ENCODE data around the gene ZNF184. TPM values are rescaled to one million over a fixed set of nuclear protein-coding genes. Genes with fewer than 3 reads are reported as not detected.

Gene ZNF184
- total RNA-seq, 1 donor from 2014 or later = 7.6 TPM

DNA sequence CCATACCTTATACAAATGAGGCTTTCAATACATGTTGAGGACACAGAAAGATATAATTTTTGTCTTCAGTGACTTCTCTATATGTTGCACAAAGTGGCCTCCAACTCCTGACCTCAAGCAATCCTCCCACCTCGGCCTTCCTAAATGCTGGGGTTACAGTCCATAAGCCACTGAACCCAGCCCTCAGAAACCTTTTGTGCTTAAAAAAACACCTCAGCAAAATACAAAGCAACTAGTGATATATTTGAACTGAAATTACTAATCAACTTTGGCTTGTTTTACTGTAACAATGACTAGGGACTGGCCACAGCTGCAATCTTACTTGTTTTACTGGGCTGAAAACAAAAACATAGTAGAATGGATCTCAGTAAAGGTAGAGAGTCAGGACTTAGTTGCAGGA is 3.2 kb upstream of the ZNF184 start:
- no peak overlapping the region for H3K27ac Mint-ChIP-seq
- no peak for DNase-seq (ENCODE audit: low spot score)
- H3K4me1 Mint-ChIP-seq (ENCODE audit: low read depth) = peaks cover 13% of the 10 kb centered on the region
- H3K4me3 Mint-ChIP-seq = no peak overlapping the region
- H3K9me3 Mint-ChIP-seq = no peaks in the 10 kb centered on the region
- H3K27me3 Mint-ChIP-seq (ENCODE audit: insufficient read depth) = no peaks in the 10 kb centered on the region
- intact Hi-C loops (cut with micrococcal nuclease) = loop anchor here (5.0 to 10.0 kb wide), 6 partner anchors 669 to 1466 kb away; partner anchors contain the start of genes ZKSCAN8 and ZSCAN26
- H3K36me3 Mint-ChIP-seq (ENCODE audit: low read depth) = peaks cover 6% of the 10 kb centered on the region

DNA sequence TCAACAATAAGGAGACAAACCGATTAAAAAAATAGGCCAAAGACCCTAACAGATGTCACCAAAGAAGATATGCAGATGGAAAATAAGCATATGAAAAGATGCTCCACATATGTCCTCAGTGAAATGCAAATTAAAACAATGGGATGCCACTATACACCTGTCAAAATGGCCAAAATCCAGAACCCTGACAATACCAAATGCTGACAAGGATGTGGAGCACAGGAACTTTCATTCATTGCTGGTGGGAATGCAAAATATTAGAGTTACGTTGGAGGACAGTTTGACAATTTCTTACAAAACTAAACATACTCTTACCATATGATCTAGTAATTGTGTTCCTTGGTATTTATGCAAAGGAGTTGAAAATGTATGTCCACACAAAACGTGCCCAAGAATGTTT is 1.8 kb upstream of the ZNF184 start:
- Mint-ChIP-seq H3K4me3 (peak overlapping the region; percentile 89), H3K9me3 (peaks cover 3% of the 10 kb centered on the region), H3K36me3 (ENCODE audit: low read depth) (peaks cover 14% of the 10 kb centered on the region), H3K4me1 (ENCODE audit: low read depth) (peaks cover 27% of the 10 kb centered on the region), H3K27me3 (ENCODE audit: insufficient read depth) (no peaks in the 10 kb centered on the region), H3K27ac (no peak overlapping the region)
- intact Hi-C loops (cut with micrococcal nuclease) = loop anchor here (5.0 to 10.0 kb wide), 8 partner anchors 670 to 1468 kb away; partner anchors contain the start of genes ABT1, ZKSCAN8 and ZSCAN26
- no peak for DNase-seq (ENCODE audit: low spot score)

DNA sequence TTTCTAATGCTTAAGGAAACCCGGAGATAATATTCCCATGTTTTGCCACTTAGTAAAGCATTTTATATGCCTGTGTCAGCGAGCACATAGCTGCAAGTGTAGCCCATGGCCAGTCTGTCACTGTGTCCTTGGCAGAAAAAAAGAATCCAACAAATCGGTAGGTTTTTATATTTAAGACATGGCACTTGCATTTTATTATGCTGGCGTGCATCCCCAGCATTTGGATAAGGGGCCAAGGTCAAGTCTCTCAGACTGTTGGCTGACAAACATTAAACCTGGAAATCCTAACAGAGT is 1.2 kb upstream of the ZNF184 start:
- intact Hi-C loops (cut with micrococcal nuclease) = loop anchor here (5.0 to 10.0 kb wide), 6 partner anchors 671 to 1452 kb away; partner anchors contain the start of genes ABT1, ZKSCAN8 and ZSCAN26
- H3K36me3 Mint-ChIP-seq (ENCODE audit: low read depth) = peaks cover 18% of the 10 kb centered on the region
- DNase-seq (ENCODE audit: low spot score) = no peak
- H3K9me3 Mint-ChIP-seq = peaks cover 6% of the 10 kb centered on the region
- H3K27ac Mint-ChIP-seq = no peak overlapping the region
- H3K27me3 Mint-ChIP-seq (ENCODE audit: insufficient read depth) = no peaks in the 10 kb centered on the region
- H3K4me3 Mint-ChIP-seq = peak overlapping the region; percentile 89
- peaks cover 33% of the 10 kb centered on the region for H3K4me1 Mint-ChIP-seq (ENCODE audit: low read depth)

DNA sequence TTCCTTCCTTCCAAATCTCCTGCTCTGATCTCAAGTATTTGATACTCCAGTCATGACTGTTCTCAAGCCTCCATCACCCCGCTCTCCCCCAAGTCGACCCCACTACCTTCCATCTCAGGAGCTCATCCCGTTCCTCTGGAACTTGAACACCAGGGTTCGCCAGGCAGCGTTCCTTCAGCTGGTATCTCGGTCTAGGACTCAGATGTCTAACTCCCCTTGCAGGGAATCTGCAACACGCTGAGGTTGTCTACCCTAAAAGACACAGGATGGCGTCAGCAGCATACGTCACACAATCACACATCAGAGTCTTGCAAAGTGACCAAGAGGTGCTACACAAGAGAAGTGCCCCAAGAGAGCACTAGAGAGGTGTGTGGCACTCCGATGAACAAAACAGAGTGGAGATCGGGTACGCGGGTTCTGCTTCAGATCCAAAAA is 706 bp downstream of the ZNF184 start:
- peaks cover 46% of the 10 kb centered on the region for H3K4me1 Mint-ChIP-seq (ENCODE audit: low read depth)
- peaks cover 9% of the 10 kb centered on the region for H3K9me3 Mint-ChIP-seq
- DNase-seq (ENCODE audit: low spot score) = peak; percentile 47
- peaks cover 37% of the 10 kb centered on the region for H3K36me3 Mint-ChIP-seq (ENCODE audit: low read depth)
- intact Hi-C loops (cut with micrococcal nuclease) = loop anchor here (1.0 to 10.0 kb wide), 10 partner anchors 280 to 1516 kb away; partner anchors contain the start of genes ABT1, ZKSCAN8 and ZSCAN26
- peak overlapping the region; percentile 93 for H3K27ac Mint-ChIP-seq
- no peaks in the 10 kb centered on the region for H3K27me3 Mint-ChIP-seq (ENCODE audit: insufficient read depth)
- H3K4me3 Mint-ChIP-seq = peak overlapping the region; percentile 89

GRCh38 chr6:27471365-27472115 is 1.4 kb downstream of the ZNF184 start:
- Mint-ChIP-seq H3K27me3 (ENCODE audit: insufficient read depth) (no peaks in the 10 kb centered on the region), H3K4me3 (peak overlapping the region; percentile 89), H3K27ac (peak overlapping the region; percentile 93), H3K4me1 (ENCODE audit: low read depth) (peaks cover 46% of the 10 kb centered on the region), H3K36me3 (ENCODE audit: low read depth) (peaks cover 43% of the 10 kb centered on the region), H3K9me3 (peaks cover 12% of the 10 kb centered on the region)
- intact Hi-C loops (cut with micrococcal nuclease) = loop anchor here (1.0 to 10.0 kb wide), 11 partner anchors 8 to 1517 kb away; partner anchors contain the start of genes ABT1, ZKSCAN8 and ZSCAN26
- no peak for DNase-seq (ENCODE audit: low spot score)

- no peak for DNase-seq (ENCODE audit: low spot score)
- peak overlapping the region; percentile 67 for H3K27ac Mint-ChIP-seq
- peaks cover 52% of the 10 kb centered on the region for H3K4me1 Mint-ChIP-seq (ENCODE audit: low read depth)
- peaks cover 19% of the 10 kb centered on the region for H3K9me3 Mint-ChIP-seq
- H3K4me3 Mint-ChIP-seq = peak overlapping the region; percentile 29
- peaks cover 54% of the 10 kb centered on the region for H3K36me3 Mint-ChIP-seq (ENCODE audit: low read depth)
- intact Hi-C loops (cut with micrococcal nuclease) = loop anchor here (5.0 to 10.0 kb wide), 6 partner anchors 675 to 1448 kb away; partner anchors contain the start of genes ABT1, ZKSCAN8 and ZSCAN26
- H3K27me3 Mint-ChIP-seq (ENCODE audit: insufficient read depth) = no peaks in the 10 kb centered on the region
These were observed 2.9 kb downstream of the ZNF184 start for GRCh38 chr6:27470023-27470422.

- no peak for DNase-seq (ENCODE audit: low spot score)
- H3K27ac Mint-ChIP-seq = no peak overlapping the region
- intact Hi-C loops (cut with micrococcal nuclease) = no loop called here
- peaks cover 65% of the 10 kb centered on the region for H3K36me3 Mint-ChIP-seq (ENCODE audit: low read depth)
- H3K9me3 Mint-ChIP-seq = peaks cover 31% of the 10 kb centered on the region
- H3K27me3 Mint-ChIP-seq (ENCODE audit: insufficient read depth) = no peaks in the 10 kb centered on the region
- H3K4me3 Mint-ChIP-seq = no peak overlapping the region
- H3K4me1 Mint-ChIP-seq (ENCODE audit: low read depth) = peaks cover 52% of the 10 kb centered on the region
These were observed 4.6 kb downstream of the ZNF184 start for GRCh38 chr6:27468334-27468733.

DNA sequence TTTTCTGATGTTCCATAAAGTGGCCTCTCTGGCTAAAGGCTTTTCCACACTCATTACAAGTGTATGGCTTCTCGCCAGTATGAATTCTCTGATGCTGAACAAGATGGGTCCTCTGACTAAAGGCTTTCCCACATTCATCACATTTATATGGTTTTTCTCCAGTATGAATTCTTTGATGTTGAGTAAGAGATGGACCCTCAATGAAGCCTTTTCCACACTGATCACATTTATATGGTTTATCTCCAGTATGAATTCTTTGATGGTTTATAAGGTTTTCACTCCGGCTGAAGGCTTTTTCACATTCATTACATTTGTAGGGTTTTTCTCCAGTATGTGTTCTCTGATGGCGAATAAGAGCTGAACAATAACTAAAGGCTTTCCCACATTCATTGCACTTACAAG is 20.4 kb downstream of the ZNF184 start:
- intact Hi-C loops (cut with micrococcal nuclease) = no loop called here
- no peaks in the 10 kb centered on the region for H3K27me3 Mint-ChIP-seq (ENCODE audit: insufficient read depth)
- H3K4me3 Mint-ChIP-seq = no peak overlapping the region
- peaks cover 83% of the 10 kb centered on the region for H3K36me3 Mint-ChIP-seq (ENCODE audit: low read depth)
- no peak overlapping the region for H3K27ac Mint-ChIP-seq
- DNase-seq (ENCODE audit: low spot score) = no peak
- H3K4me1 Mint-ChIP-seq (ENCODE audit: low read depth) = no peaks in the 10 kb centered on the region
- H3K9me3 Mint-ChIP-seq = peaks cover 92% of the 10 kb centered on the region

DNA sequence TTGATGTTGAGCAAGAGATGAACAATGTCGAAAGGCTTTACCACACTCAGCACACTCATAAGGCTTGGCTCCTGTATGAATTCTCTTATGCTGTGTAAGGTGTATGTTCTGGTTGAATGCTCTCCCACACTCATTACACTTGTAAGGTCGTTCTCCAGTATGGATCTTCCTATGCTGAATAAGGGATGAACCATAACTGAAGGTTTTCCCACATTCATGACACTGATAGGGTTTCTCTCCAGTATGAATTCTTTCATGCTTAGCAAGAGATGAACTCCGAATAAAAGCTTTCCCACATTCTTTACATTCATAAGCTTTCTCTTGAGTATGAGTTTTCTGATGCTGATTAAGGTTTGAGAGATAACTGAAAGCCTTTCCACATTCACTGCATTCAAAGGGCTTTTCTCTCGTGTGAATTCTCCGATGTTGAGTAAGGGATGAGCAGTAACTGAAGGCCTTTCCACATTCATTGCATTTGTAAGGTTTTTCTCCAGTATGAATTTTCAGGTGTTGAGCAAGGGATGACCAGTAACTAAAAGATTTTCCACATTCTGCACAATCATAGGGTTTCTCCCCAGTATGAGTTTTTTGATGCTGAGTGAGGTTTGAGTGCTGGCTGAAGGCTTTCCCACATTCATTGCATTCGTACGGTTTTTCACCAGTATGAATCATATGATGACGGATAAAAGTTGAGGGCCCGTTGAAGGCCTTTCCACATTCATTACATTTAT is 21.1 kb downstream of the ZNF184 start:
- Mint-ChIP-seq H3K4me3 (no peak overlapping the region), H3K27ac (no peak overlapping the region), H3K4me1 (ENCODE audit: low read depth) (no peaks in the 10 kb centered on the region), H3K36me3 (ENCODE audit: low read depth) (peaks cover 76% of the 10 kb centered on the region), H3K9me3 (peaks cover 89% of the 10 kb centered on the region), H3K27me3 (ENCODE audit: insufficient read depth) (no peaks in the 10 kb centered on the region)
- intact Hi-C loops (cut with micrococcal nuclease) = no loop called here
- no peak for DNase-seq (ENCODE audit: low spot score)

GRCh38 chr6:27448456-27448855 is 24.4 kb downstream of the ZNF184 start:
- peaks cover 58% of the 10 kb centered on the region for H3K9me3 Mint-ChIP-seq
- DNase-seq (ENCODE audit: low spot score) = no peak
- H3K27me3 Mint-ChIP-seq (ENCODE audit: insufficient read depth) = no peaks in the 10 kb centered on the region

DNA sequence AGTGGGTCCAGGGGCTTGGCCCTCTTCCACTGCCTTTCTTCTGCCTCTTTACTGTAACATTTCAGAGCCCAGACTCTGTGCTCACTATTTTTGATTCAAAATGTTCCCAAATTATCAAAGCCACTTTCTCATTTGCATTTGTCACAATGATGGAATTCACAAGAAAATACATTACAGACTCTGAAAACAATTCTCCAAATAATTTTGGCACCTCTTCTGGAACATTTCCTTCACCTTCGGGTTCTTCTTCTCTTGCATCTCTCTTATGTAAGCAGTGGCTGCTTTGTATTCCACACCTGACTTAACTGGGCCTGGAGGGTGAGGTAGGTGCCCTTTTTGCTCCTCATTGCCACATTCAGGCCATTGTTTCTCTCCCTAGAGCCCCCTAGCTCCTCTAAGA is 30.0 kb downstream of the ZNF184 start:
- no peak for DNase-seq (ENCODE audit: low spot score)
- Mint-ChIP-seq H3K4me3 (no peak overlapping the region), H3K36me3 (ENCODE audit: low read depth) (peaks cover 4% of the 10 kb centered on the region), H3K27me3 (ENCODE audit: insufficient read depth) (no peaks in the 10 kb centered on the region), H3K4me1 (ENCODE audit: low read depth) (no peaks in the 10 kb centered on the region), H3K27ac (no peak overlapping the region), H3K9me3 (peaks cover 36% of the 10 kb centered on the region)
- intact Hi-C loops (cut with micrococcal nuclease) = no loop called here

More at GRCh38 chr6:27448456-27448855, 24.4 kb downstream of the ZNF184 start:
- Mint-ChIP-seq H3K4me1 (ENCODE audit: low read depth) (no peaks in the 10 kb centered on the region), H3K4me3 (no peak overlapping the region), H3K36me3 (ENCODE audit: low read depth) (peaks cover 45% of the 10 kb centered on the region), H3K27ac (no peak overlapping the region)
- intact Hi-C loops (cut with micrococcal nuclease) = no loop called here

DNA sequence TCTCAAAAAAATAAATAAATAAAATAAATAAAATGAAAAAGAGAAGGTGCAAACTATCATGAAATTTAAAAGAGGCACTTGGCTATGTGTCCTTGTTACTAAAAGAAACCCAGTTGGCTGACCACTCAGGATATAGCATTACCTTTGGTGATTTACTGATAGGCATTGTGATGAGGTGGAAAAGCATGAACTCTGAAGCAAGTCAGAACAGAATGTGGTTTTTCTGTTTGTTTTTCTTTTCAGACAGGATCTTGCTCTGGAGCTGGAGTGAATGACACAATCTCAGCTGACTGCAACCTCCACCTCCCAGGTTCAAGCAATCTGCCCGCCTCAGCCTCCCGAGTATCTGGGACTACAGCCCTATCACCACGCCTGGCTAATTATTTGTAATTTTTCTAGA is 31.9 kb downstream of the ZNF184 start:
- intact Hi-C loops (cut with micrococcal nuclease) = no loop called here
- no peaks in the 10 kb centered on the region for H3K27me3 Mint-ChIP-seq (ENCODE audit: insufficient read depth)
- H3K27ac Mint-ChIP-seq = no peak overlapping the region

DNA sequence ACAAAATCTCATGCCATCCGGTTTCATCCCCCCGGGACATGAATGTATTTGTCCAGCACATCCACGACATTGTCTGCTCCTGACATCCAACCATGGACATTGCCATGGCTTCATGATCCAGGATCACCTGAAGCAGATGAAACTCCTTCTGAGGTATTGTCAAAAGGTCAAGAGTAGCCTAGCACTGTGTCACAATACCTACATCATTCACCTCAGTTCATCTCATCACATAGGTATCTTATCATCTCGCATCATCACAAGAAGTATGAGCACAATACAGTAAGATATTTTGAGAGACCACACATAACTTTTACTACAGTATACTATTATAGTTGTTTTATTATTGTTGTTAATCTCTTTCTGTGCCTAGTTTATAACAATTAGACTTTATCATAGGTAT is 33.5 kb downstream of the ZNF184 start:
- no peaks in the 10 kb centered on the region for H3K4me1 Mint-ChIP-seq (ENCODE audit: low read depth)
- H3K9me3 Mint-ChIP-seq = peaks cover 54% of the 10 kb centered on the region
- peaks cover 2% of the 10 kb centered on the region for H3K36me3 Mint-ChIP-seq (ENCODE audit: low read depth)
- no peaks in the 10 kb centered on the region for H3K27me3 Mint-ChIP-seq (ENCODE audit: insufficient read depth)
- no peak overlapping the region for H3K4me3 Mint-ChIP-seq
- no peak overlapping the region for H3K27ac Mint-ChIP-seq
- DNase-seq (ENCODE audit: low spot score) = no peak
- intact Hi-C loops (cut with micrococcal nuclease) = no loop called here

More for the DNA sequence above, 31.9 kb downstream of the ZNF184 start:
- H3K36me3 Mint-ChIP-seq (ENCODE audit: low read depth) = peaks cover 3% of the 10 kb centered on the region
- H3K9me3 Mint-ChIP-seq = peaks cover 41% of the 10 kb centered on the region
- no peak for DNase-seq (ENCODE audit: low spot score)
- no peaks in the 10 kb centered on the region for H3K4me1 Mint-ChIP-seq (ENCODE audit: low read depth)
- no peak overlapping the region for H3K4me3 Mint-ChIP-seq

All from activated T-helper 1 cell treated with anti-CD3 and anti-CD28 coated beads, Interleukin-12 subunit alpha, Interleukin-12 subunit beta, Interleukin-2, Interleukin-4 antibody, amounts not matched to agents 30 ng/mL and 10 ng/mL and 1 ng/mL, durations not matched to agents 14 hours and 24 hours and 36 hours (primary cell).